ENCODE measurements around the gene IMMP2L.

DNA sequence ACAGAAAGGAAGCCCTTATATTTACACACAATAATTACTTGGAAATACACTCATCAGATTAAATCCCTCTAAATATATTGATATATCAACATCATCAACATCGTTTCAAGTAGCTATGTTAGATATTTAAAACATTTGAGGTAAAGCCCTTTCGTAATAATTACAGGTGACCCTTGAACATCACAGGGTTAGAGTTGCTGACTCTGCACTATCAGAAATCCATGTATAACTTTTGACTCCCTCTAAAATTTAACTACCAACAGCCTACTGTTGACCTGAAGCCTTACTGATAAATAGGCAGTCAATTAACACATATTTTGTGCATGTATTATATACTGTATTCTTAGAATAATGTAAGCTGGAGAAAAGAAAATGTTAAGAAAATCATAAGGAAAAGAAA is 505.9 kb downstream of the IMMP2L start:
- TF ChIP-seq TAF7 (optimal IDR thresholded peaks at IDR 0.05; ENCODE audit: borderline replicate concordance, low read depth, low read length) (no peak), TCF12 (IDR thresholded peaks at IDR 0.05; ENCODE audit: low read depth, low read length) (no peak), EP300 (IDR thresholded peaks at IDR 0.05; ENCODE audit: borderline replicate concordance in 1 of 2, low read depth in 2 of 2, low read length in 2 of 2) (no peak), FOSL1 (IDR thresholded peaks at IDR 0.05; ENCODE audit: insufficient read depth, low read depth, low read length) (no peak), GABPA (IDR thresholded peaks at IDR 0.05; ENCODE audit: borderline replicate concordance, insufficient read depth, low read length) (no peak), RBBP5 (IDR thresholded peaks at IDR 0.05; ENCODE audit: borderline replicate concordance, low read depth, low read length) (no peak)
- TF ChIP-seq, protein P1, sequence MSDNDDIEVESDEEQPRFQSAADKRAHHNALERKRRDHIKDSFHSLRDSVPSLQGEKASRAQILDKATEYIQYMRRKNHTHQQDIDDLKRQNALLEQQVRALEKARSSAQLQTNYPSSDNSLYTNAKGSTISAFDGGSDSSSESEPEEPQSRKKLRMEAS (IDR thresholded peaks at IDR 0.05) = no peak
- TF ChIP-seq, protein P2, sequence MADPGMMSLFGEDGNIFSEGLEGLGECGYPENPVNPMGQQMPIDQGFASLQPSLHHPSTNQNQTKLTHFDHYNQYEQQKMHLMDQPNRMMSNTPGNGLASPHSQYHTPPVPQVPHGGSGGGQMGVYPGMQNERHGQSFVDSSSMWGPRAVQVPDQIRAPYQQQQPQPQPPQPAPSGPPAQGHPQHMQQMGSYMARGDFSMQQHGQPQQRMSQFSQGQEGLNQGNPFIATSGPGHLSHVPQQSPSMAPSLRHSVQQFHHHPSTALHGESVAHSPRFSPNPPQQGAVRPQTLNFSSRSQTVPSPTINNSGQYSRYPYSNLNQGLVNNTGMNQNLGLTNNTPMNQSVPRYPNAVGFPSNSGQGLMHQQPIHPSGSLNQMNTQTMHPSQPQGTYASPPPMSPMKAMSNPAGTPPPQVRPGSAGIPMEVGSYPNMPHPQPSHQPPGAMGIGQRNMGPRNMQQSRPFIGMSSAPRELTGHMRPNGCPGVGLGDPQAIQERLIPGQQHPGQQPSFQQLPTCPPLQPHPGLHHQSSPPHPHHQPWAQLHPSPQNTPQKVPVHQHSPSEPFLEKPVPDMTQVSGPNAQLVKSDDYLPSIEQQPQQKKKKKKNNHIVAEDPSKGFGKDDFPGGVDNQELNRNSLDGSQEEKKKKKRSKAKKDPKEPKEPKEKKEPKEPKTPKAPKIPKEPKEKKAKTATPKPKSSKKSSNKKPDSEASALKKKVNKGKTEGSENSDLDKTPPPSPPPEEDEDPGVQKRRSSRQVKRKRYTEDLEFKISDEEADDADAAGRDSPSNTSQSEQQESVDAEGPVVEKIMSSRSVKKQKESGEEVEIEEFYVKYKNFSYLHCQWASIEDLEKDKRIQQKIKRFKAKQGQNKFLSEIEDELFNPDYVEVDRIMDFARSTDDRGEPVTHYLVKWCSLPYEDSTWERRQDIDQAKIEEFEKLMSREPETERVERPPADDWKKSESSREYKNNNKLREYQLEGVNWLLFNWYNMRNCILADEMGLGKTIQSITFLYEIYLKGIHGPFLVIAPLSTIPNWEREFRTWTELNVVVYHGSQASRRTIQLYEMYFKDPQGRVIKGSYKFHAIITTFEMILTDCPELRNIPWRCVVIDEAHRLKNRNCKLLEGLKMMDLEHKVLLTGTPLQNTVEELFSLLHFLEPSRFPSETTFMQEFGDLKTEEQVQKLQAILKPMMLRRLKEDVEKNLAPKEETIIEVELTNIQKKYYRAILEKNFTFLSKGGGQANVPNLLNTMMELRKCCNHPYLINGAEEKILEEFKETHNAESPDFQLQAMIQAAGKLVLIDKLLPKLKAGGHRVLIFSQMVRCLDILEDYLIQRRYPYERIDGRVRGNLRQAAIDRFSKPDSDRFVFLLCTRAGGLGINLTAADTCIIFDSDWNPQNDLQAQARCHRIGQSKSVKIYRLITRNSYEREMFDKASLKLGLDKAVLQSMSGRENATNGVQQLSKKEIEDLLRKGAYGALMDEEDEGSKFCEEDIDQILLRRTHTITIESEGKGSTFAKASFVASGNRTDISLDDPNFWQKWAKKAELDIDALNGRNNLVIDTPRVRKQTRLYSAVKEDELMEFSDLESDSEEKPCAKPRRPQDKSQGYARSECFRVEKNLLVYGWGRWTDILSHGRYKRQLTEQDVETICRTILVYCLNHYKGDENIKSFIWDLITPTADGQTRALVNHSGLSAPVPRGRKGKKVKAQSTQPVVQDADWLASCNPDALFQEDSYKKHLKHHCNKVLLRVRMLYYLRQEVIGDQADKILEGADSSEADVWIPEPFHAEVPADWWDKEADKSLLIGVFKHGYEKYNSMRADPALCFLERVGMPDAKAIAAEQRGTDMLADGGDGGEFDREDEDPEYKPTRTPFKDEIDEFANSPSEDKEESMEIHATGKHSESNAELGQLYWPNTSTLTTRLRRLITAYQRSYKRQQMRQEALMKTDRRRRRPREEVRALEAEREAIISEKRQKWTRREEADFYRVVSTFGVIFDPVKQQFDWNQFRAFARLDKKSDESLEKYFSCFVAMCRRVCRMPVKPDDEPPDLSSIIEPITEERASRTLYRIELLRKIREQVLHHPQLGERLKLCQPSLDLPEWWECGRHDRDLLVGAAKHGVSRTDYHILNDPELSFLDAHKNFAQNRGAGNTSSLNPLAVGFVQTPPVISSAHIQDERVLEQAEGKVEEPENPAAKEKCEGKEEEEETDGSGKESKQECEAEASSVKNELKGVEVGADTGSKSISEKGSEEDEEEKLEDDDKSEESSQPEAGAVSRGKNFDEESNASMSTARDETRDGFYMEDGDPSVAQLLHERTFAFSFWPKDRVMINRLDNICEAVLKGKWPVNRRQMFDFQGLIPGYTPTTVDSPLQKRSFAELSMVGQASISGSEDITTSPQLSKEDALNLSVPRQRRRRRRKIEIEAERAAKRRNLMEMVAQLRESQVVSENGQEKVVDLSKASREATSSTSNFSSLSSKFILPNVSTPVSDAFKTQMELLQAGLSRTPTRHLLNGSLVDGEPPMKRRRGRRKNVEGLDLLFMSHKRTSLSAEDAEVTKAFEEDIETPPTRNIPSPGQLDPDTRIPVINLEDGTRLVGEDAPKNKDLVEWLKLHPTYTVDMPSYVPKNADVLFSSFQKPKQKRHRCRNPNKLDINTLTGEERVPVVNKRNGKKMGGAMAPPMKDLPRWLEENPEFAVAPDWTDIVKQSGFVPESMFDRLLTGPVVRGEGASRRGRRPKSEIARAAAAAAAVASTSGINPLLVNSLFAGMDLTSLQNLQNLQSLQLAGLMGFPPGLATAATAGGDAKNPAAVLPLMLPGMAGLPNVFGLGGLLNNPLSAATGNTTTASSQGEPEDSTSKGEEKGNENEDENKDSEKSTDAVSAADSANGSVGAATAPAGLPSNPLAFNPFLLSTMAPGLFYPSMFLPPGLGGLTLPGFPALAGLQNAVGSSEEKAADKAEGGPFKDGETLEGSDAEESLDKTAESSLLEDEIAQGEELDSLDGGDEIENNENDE (IDR thresholded peaks at IDR 0.05; ENCODE audit: insufficient replicate concordance, low read length) = no peak

Data from H1 (cell line).